ENCODE measurements around the gene ALDH9A1. TPM values are rescaled to one million over a fixed set of nuclear protein-coding genes. Genes with fewer than 3 reads are reported as not detected.

The ALDH9A1 gene
- total and polyA plus RNA-seq, 10 of the 15 experiments (the other 5 are each of a cell fraction or from before 2014, with no cell fraction given) = 25.7 to 106 (median 36.3) TPM

DNA sequence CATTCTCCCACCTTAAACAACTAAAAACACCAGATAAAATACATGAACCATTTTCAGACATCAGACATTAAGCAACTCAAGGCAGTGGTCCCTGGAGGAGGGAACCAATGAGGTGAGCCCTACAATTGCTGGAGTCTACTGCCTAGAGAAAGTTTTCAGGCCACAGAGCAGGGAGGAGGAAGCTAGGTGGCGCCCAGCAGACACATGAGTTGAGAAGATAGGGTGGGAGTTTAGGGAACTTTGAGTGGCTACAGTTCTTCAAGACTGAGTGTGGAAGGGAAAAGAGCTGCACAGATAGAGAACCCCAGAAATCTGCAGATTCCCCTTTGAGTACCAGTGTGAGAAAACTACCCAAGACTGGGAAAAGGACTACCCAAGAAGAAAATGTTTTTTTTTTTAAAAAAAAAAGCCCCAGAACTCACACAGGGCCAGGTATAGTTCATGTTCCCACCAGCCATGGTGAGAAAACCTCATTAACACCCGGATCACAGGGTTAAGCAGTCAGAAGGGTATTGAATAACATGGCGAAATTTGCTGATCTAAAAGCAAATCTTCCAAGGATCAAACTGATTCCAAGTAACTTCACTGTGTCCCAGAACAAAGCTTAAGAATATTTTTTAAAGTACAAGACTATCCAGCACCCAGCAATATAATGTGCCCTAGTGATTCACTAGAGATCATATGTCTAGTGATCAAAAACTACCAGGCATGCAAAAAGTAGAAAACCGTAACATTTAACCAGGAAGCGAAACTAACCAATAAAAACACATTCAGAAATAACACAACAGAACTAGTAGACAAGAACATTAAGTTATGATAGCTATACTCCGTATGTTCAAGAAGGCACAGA, 12.0 kb downstream of the ALDH9A1 start (continued):
- TF ChIP-seq, protein P1, sequence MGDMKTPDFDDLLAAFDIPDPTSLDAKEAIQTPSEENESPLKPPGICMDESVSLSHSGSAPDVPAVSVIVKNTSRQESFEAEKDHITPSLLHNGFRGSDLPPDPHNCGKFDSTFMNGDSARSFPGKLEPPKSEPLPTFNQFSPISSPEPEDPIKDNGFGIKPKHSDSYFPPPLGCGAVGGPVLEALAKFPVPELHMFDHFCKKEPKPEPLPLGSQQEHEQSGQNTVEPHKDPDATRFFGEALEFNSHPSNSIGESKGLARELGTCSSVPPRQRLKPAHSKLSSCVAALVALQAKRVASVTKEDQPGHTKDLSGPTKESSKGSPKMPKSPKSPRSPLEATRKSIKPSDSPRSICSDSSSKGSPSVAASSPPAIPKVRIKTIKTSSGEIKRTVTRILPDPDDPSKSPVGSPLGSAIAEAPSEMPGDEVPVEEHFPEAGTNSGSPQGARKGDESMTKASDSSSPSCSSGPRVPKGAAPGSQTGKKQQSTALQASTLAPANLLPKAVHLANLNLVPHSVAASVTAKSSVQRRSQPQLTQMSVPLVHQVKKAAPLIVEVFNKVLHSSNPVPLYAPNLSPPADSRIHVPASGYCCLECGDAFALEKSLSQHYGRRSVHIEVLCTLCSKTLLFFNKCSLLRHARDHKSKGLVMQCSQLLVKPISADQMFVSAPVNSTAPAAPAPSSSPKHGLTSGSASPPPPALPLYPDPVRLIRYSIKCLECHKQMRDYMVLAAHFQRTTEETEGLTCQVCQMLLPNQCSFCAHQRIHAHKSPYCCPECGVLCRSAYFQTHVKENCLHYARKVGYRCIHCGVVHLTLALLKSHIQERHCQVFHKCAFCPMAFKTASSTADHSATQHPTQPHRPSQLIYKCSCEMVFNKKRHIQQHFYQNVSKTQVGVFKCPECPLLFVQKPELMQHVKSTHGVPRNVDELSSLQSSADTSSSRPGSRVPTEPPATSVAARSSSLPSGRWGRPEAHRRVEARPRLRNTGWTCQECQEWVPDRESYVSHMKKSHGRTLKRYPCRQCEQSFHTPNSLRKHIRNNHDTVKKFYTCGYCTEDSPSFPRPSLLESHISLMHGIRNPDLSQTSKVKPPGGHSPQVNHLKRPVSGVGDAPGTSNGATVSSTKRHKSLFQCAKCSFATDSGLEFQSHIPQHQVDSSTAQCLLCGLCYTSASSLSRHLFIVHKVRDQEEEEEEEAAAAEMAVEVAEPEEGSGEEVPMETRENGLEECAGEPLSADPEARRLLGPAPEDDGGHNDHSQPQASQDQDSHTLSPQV (IDR thresholded peaks at IDR 0.05) = no peak
- TF ChIP-seq, protein P2, sequence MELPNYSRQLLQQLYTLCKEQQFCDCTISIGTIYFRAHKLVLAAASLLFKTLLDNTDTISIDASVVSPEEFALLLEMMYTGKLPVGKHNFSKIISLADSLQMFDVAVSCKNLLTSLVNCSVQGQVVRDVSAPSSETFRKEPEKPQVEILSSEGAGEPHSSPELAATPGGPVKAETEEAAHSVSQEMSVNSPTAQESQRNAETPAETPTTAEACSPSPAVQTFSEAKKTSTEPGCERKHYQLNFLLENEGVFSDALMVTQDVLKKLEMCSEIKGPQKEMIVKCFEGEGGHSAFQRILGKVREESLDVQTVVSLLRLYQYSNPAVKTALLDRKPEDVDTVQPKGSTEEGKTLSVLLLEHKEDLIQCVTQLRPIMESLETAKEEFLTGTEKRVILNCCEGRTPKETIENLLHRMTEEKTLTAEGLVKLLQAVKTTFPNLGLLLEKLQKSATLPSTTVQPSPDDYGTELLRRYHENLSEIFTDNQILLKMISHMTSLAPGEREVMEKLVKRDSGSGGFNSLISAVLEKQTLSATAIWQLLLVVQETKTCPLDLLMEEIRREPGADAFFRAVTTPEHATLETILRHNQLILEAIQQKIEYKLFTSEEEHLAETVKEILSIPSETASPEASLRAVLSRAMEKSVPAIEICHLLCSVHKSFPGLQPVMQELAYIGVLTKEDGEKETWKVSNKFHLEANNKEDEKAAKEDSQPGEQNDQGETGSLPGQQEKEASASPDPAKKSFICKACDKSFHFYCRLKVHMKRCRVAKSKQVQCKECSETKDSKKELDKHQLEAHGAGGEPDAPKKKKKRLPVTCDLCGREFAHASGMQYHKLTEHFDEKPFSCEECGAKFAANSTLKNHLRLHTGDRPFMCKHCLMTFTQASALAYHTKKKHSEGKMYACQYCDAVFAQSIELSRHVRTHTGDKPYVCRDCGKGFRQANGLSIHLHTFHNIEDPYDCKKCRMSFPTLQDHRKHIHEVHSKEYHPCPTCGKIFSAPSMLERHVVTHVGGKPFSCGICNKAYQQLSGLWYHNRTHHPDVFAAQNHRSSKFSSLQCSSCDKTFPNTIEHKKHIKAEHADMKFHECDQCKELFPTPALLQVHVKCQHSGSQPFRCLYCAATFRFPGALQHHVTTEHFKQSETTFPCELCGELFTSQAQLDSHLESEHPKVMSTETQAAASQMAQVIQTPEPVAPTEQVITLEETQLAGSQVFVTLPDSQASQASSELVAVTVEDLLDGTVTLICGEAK (IDR thresholded peaks at IDR 0.05; ENCODE audit: borderline replicate concordance) = no peak
- TF ChIP-seq ATF7 (IDR thresholded peaks at IDR 0.05; ENCODE audit: low read depth) (no peak), SPI1 (IDR thresholded peaks at IDR 0.05; ENCODE audit: borderline replicate concordance, insufficient read depth, low read depth, low read length) (peak; percentile 73; the same call in 1 of the 2 replicates), SREBF1 (IDR thresholded peaks at IDR 0.05; ENCODE audit: low read length) (no peak), NFYB (IDR thresholded peaks at IDR 0.05; ENCODE audit: insufficient read depth, low read depth, low read length) (no peak), POU2F2 (IDR thresholded peaks at IDR 0.05; ENCODE audit: borderline replicate concordance, low read depth, low read length) (no peak), SMAD1 (IDR thresholded peaks at IDR 0.05; ENCODE audit: low read depth, partially characterized antibody) (no peak), FOS (IDR thresholded peaks at IDR 0.05; ENCODE audit: borderline replicate concordance, extremely low read depth, insufficient read length) (no peak), SMARCA5 (IDR thresholded peaks at IDR 0.05) (no peak), CEBPB (IDR thresholded peaks at IDR 0.05; ENCODE audit: borderline replicate concordance in 1 of 2, low read depth in 2 of 2, low read length in 2 of 2) (0 out of 4 replicates have a peak, but pooled peaks of 1 of the 2 experiments have one; percentile 22), BHLHE40 (IDR thresholded peaks at IDR 0.05; ENCODE audit: borderline replicate concordance in 1 of 2, low read depth in 2 of 2, low read length in 1 of 2) (no peak), RBBP5 (conservative IDR thresholded peaks at IDR 0.05) (no peak), NR2F1 (conservative IDR thresholded peaks at IDR 0.05) (0 out of 2 replicates have a peak, but pooled peaks have one; percentile 27), FOXM1 (IDR thresholded peaks at IDR 0.05; ENCODE audit: low read depth, low read length) (no peak), ZSCAN29 (IDR thresholded peaks at IDR 0.05) (no peak), BRCA1 (IDR thresholded peaks at IDR 0.05; ENCODE audit: low read depth, low read length) (no peak), PAX8 (IDR thresholded peaks at IDR 0.05) (no peak)
- TF ChIP-seq, protein P3, sequence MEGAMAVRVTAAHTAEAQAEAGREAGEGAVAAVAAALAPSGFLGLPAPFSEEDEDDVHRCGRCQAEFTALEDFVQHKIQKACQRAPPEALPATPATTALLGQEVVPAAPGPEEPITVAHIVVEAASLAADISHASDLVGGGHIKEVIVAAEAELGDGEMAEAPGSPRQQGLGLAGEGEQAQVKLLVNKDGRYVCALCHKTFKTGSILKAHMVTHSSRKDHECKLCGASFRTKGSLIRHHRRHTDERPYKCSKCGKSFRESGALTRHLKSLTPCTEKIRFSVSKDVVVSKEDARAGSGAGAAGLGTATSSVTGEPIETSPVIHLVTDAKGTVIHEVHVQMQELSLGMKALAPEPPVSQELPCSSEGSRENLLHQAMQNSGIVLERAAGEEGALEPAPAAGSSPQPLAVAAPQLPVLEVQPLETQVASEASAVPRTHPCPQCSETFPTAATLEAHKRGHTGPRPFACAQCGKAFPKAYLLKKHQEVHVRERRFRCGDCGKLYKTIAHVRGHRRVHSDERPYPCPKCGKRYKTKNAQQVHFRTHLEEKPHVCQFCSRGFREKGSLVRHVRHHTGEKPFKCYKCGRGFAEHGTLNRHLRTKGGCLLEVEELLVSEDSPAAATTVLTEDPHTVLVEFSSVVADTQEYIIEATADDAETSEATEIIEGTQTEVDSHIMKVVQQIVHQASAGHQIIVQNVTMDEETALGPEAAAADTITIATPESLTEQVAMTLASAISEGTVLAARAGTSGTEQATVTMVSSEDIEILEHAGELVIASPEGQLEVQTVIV (IDR thresholded peaks at IDR 0.05; ENCODE audit: borderline replicate concordance, partially characterized antibody) = no peak

Data from GM12878 (cell line).